ENCODE results near the gene TMEM37.
"Not testable (repeated sequence)": the region's sequence is repeated elsewhere in the genome, so short reads cannot be mapped to it uniquely, and the experiment has no call there.

The TMEM37 gene

GRCh38 chr2:119431155-119431975 is at the start of gene TMEM37:
Gene TMEM37 (plus strand): TSS chr2:119431854. CDS start chr2:119431904, 50 bp downstream.
- no peak for DNase-seq (ENCODE audit: low read depth)

DNA sequence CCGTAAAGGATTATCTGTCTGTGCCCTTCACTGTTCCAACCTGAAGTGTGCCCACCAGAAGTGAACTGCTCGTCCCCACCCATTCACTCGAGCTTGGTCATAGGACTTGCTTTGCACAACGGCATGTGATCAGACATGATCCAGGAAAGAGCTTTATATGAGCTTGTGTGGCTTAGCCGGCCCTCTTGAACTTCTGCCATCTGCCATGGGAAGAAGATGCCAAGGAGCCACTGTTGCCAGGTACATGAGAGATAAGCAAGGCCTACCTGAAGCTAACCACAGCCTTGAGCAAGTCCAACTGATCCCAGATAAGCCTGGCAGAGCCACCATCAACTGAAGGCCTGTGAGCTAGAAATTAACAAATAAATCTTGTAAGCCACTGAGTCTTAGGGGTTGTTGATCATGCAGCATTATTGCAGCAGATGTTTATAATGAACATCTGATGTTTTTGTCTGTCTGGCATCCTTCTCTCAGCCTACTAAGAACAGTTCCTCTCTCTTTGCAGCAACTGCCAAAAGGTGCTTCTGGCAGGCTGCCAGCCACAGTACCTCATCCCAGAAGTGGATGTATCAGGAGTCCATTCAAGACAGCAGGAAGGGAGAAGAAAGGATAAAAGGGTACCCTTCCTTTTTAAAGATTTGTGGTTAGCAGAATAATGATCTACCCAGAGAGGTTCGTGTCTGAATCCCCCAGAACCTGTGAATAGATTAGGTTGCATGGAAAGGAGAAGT is 48.1 kb upstream of the TMEM37 start:
- no peak for DNase-seq (ENCODE audit: low read depth)

GRCh38 chr2:119384971-119385370 is 46.7 kb upstream of the TMEM37 start:
- DNase-seq (ENCODE audit: low read depth), result no peak

GRCh38 chr2:119385466-119385865 is 46.2 kb upstream of the TMEM37 start:
- no peak for DNase-seq (ENCODE audit: low read depth)

- no peak for DNase-seq (ENCODE audit: low read depth)
Measured at GRCh38 chr2:119387381-119388129, 44.1 kb upstream of the TMEM37 start.

GRCh38 chr2:119389615-119390306 is 41.9 kb upstream of the TMEM37 start:
- no peak for DNase-seq (ENCODE audit: low read depth)

GRCh38 chr2:119393971-119394748 is 37.5 kb upstream of the TMEM37 start:
- no peak for DNase-seq (ENCODE audit: low read depth)

GRCh38 chr2:119397196-119397595 is 34.5 kb upstream of the TMEM37 start:
- DNase-seq (ENCODE audit: low read depth), result no peak

- DNase-seq (ENCODE audit: low read depth), result no peak
Measured at GRCh38 chr2:119402106-119402505, 29.5 kb upstream of the TMEM37 start.

GRCh38 chr2:119402645-119403560 is 28.8 kb upstream of the TMEM37 start:
- DNase-seq (ENCODE audit: low read depth), result no peak

GRCh38 chr2:119403618-119404017 is 28.0 kb upstream of the TMEM37 start:
- DNase-seq (ENCODE audit: low read depth), result not testable (repeated sequence)

GRCh38 chr2:119405151-119405550 is 26.5 kb upstream of the TMEM37 start:
- DNase-seq (ENCODE audit: low read depth), result no peak

DNA sequence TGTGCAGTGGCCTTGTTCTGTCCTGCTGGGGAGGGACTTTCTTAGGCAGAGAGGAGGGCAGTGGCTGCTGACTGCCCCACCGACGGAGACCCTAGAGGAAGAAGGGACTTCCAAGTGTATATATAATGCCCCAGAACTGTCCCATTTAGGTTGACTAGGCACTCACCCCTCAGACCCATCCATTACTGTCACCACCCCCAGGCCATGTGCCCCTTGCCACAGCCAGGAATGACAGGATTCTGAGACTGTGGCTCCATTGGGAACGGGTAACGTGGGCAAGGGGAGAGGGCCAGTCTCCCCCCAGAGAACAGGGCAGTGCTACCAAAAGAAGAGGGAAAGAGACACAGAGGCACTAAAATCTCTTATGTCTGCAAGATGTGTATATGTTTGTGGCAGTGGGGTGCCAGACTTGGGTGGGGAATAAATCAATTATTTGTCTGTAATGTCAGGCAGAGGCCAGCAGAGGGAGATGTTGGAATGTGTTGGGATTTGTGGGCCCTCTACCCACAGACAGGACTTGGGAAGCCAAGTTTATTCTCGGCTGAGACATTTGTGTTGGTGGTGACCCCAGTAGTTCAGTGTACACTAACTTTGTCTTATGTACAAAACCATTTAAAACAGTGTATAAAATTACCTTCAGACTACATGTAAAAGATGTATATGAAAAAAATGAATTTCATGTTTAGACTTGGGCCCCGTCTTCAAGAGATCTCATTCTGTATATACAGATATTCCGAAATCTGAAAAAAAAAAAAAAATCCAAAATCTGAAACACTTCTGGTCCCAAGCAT is 24.0 kb upstream of the TMEM37 start:
- peak; percentile 12 for DNase-seq (ENCODE audit: low read depth)

- DNase-seq (ENCODE audit: low read depth), result no peak
Measured at GRCh38 chr2:119408221-119408619, 23.4 kb upstream of the TMEM37 start.

DNA sequence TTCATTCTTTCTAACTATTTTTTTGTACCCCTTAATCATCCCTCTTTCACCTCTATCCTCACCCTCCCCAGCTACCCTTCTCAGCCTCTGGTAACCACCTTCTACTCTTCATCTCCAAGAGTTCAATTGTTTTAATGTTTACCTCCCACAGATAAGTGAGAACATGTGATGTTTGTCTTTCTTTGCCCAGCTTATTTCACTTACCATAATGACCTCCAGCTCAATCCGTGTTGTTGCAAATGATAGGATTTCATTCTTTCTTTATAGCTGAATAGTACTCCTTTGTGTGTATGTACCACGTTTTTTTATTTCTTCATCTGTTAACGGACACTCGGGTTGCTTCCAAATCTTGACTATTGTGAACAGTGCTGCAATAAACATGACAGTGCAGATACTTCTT is 22.1 kb upstream of the TMEM37 start:
- no peak for DNase-seq (ENCODE audit: low read depth)

DNA sequence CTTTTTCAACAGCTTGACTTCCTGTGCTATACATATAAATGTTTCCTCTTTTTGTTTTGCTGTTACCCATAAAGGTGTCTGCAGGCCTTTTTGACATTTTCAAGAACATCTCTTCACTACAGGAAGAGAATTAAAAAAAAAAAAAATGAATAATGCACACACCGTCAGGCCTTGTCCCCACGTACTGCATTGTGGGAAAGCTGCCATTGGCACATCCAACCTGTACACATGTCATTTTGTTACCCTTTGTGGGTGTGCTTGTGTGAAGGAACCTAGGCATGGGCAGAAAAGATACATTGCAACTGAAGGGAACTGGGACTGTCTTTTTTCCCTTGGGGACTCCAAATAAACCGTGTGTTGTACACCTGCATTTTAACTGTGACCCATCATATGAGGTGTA is 16.8 kb upstream of the TMEM37 start:
- DNase-seq (ENCODE audit: low read depth), result no peak

- no peak for DNase-seq (ENCODE audit: low read depth)
Measured at GRCh38 chr2:119415630-119416029, 16.0 kb upstream of the TMEM37 start.

DNA sequence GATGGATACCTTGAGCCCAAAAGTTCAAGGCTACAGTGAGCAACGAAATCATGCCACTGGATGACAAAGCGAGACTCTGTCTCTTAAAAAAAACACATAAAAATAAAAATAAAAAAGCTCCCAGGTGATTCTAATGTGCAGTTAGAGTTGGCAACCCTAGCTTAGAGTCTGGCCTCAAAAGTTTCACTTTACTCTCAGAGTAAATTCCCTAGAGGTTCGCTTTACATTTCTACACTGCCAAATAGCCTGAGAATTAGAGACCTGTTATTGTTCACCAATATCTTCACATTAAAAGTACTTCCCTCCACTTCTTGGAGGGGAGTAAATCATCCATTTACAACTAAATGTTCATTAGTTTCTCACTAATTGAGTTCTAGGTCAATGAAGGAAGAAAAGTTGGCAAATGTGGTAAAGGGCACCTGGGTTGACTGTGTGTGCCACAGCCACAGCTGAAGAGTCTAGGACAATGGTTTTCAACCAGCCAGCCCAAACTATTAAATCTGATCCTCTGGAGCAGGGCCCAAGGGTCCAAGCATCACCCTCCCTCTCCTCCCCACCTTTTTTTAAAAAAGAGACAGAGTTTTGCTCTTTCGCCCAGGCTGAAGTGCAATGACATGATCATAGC is 15.2 kb upstream of the TMEM37 start:
- DNase-seq (ENCODE audit: low read depth), result no peak

- DNase-seq (ENCODE audit: low read depth), result no peak
Measured at GRCh38 chr2:119417908-119418307, 13.7 kb upstream of the TMEM37 start.
